Thoracic aorta (tissue), 2 donors: ENCODE measurements around the gene PHOSPHO2. TPM values are rescaled to one million over a fixed set of nuclear protein-coding genes. Genes with fewer than 3 reads are reported as not detected.

ENCODE experiments used
- ATAC-seq: fragments of 150-250 bp; one replicate; pipeline ENCODE4 v1.8.0; 2017; ENCODE audit warnings: low read depth; ENCODE audit not compliant: insufficient number of reproducible peaks, low FRiP score
- DNase-seq: peaks from one replicate; pipeline ENCODE4 v3.0.0-alpha.2; 2020; ENCODE audit warnings: low spot score
- H3K27ac ChIP-seq, 2 donors: fragments of 200-600 bp; sonication (generic); 1 replicate in 1 of 2; 2 replicates in 1 of 2; pipeline ENCODE4 v1.5.1; 2016; ENCODE audit warnings: mild to moderate bottlenecking in 2 of 2, moderate library complexity in 2 of 2
- H3K27me3 ChIP-seq: fragments of 200-600 bp; sonication (generic); replicated peaks from 2 replicates; pipeline ENCODE4 v1.6.0; 2016; ENCODE audit warnings: mild to moderate bottlenecking; ENCODE audit not compliant: insufficient read depth
- H3K36me3 ChIP-seq: fragments of 200-600 bp; sonication (generic); one replicate; pipeline ENCODE4 v1.5.1; 2016
- H3K4me1 ChIP-seq, 2 donors: fragments of 200-600 bp; sonication (generic); 1 replicate in 1 of 2; 2 replicates in 1 of 2; pipeline versions ENCODE4 v1.5.1 to v1.6.0; 2016; ENCODE audit warnings: low read depth in 2 of 2, mild to moderate bottlenecking in 1 of 2; ENCODE audit not compliant: control insufficient read depth in 1 of 2
- H3K4me3 ChIP-seq: fragments of 200-600 bp; sonication (generic); 2 replicates; pipeline ENCODE4 v1.5.1; 2016; ENCODE audit warnings: mild to moderate bottlenecking
- H3K9me3 ChIP-seq: fragments of 200-600 bp; sonication (generic); 2 replicates; pipeline ENCODE4 v1.5.1; 2016
- CTCF ChIP-seq: fragments of 200-600 bp; sonication (generic); IDR thresholded peaks from one replicate; pipeline ENCODE4 v1.5.1; 2019; ENCODE audit warnings: antibody characterized with exemption
- total RNA-seq, 2 donors: library from RNA; depleted of rRNA; stranded (reverse); fragments of >200 nt; gene quantifications; one replicate each; pipeline versions ENCODE4 v1.1.0 to v1.2.3, GENCODE V29; 2016

The PHOSPHO2 gene
- total RNA-seq, 2 donors from 2014 or later, result 0.92 to 3.2 TPM

GRCh38 chr2:169716238-169716886 lies 22.1 kb downstream of the PHOSPHO2 start:
- Histone ChIP-seq H3K4me3 (no peak overlapping the region), H3K36me3 (no peaks in the 10 kb centered on the region), H3K9me3 (no peaks in the 10 kb centered on the region), H3K27ac (no peak overlapping the region), H3K27me3 (no peaks in the 10 kb centered on the region), H3K4me1 (peaks cover 8 to 16% of the 10 kb centered on the region in 2 donors)
- no peak for TF ChIP-seq CTCF
- no peak for DNase-seq
- no peak for ATAC-seq

- DNase-seq, result no peak
- H3K27ac ChIP-seq, result no peak overlapping the region
- no peaks in the 10 kb centered on the region for H3K36me3 ChIP-seq
- ATAC-seq, result no peak
- H3K4me1 ChIP-seq, result peaks cover 8 to 16% of the 10 kb centered on the region in 2 donors
- H3K9me3 ChIP-seq, result no peaks in the 10 kb centered on the region
- no peak overlapping the region for H3K4me3 ChIP-seq
- H3K27me3 ChIP-seq, result no peaks in the 10 kb centered on the region
- no peak for TF ChIP-seq CTCF
These were observed 22.8 kb downstream of the PHOSPHO2 start for GRCh38 chr2:169716938-169717690.

GRCh38 chr2:169717691-169718063 lies 23.4 kb downstream of the PHOSPHO2 start:
- Histone ChIP-seq H3K9me3 (no peaks in the 10 kb centered on the region), H3K27ac (no peak overlapping the region), H3K36me3 (no peaks in the 10 kb centered on the region), H3K4me1 (peaks cover 8 to 16% of the 10 kb centered on the region in 2 donors), H3K4me3 (no peak overlapping the region), H3K27me3 (no peaks in the 10 kb centered on the region)
- no peak for ATAC-seq
- no peak for TF ChIP-seq CTCF
- DNase-seq, result no peak

GRCh38 chr2:169718930-169719504 lies 24.7 kb downstream of the PHOSPHO2 start:
- Histone ChIP-seq H3K9me3 (no peaks in the 10 kb centered on the region), H3K36me3 (no peaks in the 10 kb centered on the region), H3K27ac (no peak overlapping the region), H3K4me3 (no peak overlapping the region), H3K27me3 (no peaks in the 10 kb centered on the region), H3K4me1 (peaks cover 8 to 16% of the 10 kb centered on the region in 2 donors)
- TF ChIP-seq CTCF, result no peak
- ATAC-seq, result no peak
- DNase-seq, result no peak

GRCh38 chr2:169721016-169721415 lies 26.7 kb downstream of the PHOSPHO2 start:
- Histone ChIP-seq H3K27me3 (no peaks in the 10 kb centered on the region), H3K9me3 (no peaks in the 10 kb centered on the region), H3K4me3 (no peak overlapping the region), H3K27ac (no peak overlapping the region), H3K36me3 (no peaks in the 10 kb centered on the region), H3K4me1 (peaks cover under 1 to 4% of the 10 kb centered on the region in 2 donors)
- DNase-seq (no peak), ATAC-seq (no peak)
- TF ChIP-seq CTCF, result no peak
